Lung (tissue), 12 donors: Measurements from ENCODE around the gene PADI1. TPM values are rescaled to one million over a fixed set of nuclear protein-coding genes. Genes with fewer than 3 reads are reported as not detected.

Source experiments
- ATAC-seq: fragments of 200-7000 bp; cut with Tn5 transposase; one replicate; pipeline ENCODE4 v1.9.1; 2020; ENCODE audit warnings: moderate number of reproducible peaks; ENCODE audit not compliant: insufficient read depth, low FRiP score
- DNase-seq, 3 donors: peaks; one replicate each; pipeline ENCODE4 v3.0.0-alpha.2; 2013 to 2017
- H3K27ac ChIP-seq, 2 donors: one replicate each; pipeline ENCODE4 v1.5.1; 2013; ENCODE audit warnings: mild to moderate bottlenecking in 2 of 2, moderate library complexity in 2 of 2, control low read depth in 1 of 2, inconsistent platforms in 1 of 2, low read depth in 1 of 2, low read length in 1 of 2
- H3K27me3 ChIP-seq, 3 donors: one replicate each; pipeline ENCODE4 v1.5.1; 2013; ENCODE audit warnings: low read length in 2 of 3; ENCODE audit not compliant: control insufficient read depth in 3 of 3, insufficient read depth in 3 of 3
- H3K36me3 ChIP-seq, 4 donors: one replicate each; pipeline ENCODE4 v1.5.1; 2013; ENCODE audit warnings: low read length in 4 of 4, mild to moderate bottlenecking in 1 of 4, moderate library complexity in 1 of 4; ENCODE audit not compliant: control insufficient read depth in 4 of 4, insufficient read depth in 4 of 4
- H3K4me1 ChIP-seq, 5 donors: one replicate each; pipeline ENCODE4 v1.5.1; 2013; ENCODE audit warnings: low read length in 5 of 5, mild to moderate bottlenecking in 2 of 5, moderate library complexity in 1 of 5; ENCODE audit not compliant: control insufficient read depth in 5 of 5, insufficient read depth in 5 of 5
- H3K4me3 ChIP-seq: one replicate; pipeline ENCODE4 v1.5.1; 2013; ENCODE audit warnings: mild to moderate bottlenecking, control low read depth, moderate library complexity
- H3K9ac ChIP-seq, 2 donors: one replicate each; pipeline ENCODE4 v1.5.1; 2013; ENCODE audit warnings: low read length in 2 of 2, control low read depth in 1 of 2; ENCODE audit not compliant: insufficient read depth in 1 of 2
- H3K9me3 ChIP-seq, 4 donors: one replicate each; pipeline ENCODE4 v1.5.1; 2013; ENCODE audit warnings: low read length in 3 of 4, mild to moderate bottlenecking in 1 of 4, moderate library complexity in 1 of 4; ENCODE audit not compliant: control insufficient read depth in 4 of 4, insufficient read depth in 3 of 4
- WGBS, 2 donors: extraction: QIAGEN DNeasy Blood & Tissue Kit; methylation state at CpG; one replicate each; pipeline ENCODE4 v1.1.7; 2013; 5-methylcytosine and 5-hydroxymethylcytosine counted together
- polyA plus RNA-seq, 2 donors: library from polyadenylated mRNA; stranded (reverse); fragments of 200-250 nt; gene quantifications; one replicate each; pipeline ENCODE4 v1.2.1, GENCODE V29; 2013
- total RNA-seq, 2 donors: library from RNA; depleted of rRNA in 1 of 2; stranded (reverse); fragments of >200 nt in 1 of 2; gene quantifications; one replicate each; pipeline ENCODE4 v1.2.1, GENCODE V29; 2014 to 2021
- TF ChIP-seq, protein P1 (sequence below): IDR thresholded peaks from 2 replicates; pipeline ENCODE4 v1.5.1; 2012; ENCODE audit warnings: mild to moderate bottlenecking; ENCODE audit errors: control extremely low read depth, extremely low read depth
- donor health status: control.
- donor health status: control.
- donor health status: Bipolar disorder and iron deficiency.
- donor health status: healthy.
- donor health status: DM: yes; HTN: yes; CAD: no.

Gene PADI1
- total and polyA plus RNA-seq, 4 donors: 0.09 to 0.35 TPM; not detected in 2

GRCh38 chr1:17194133-17194475 lies 10.8 kb upstream of the PADI1 start:
- DNase-seq: no peak
- no peaks in the 10 kb centered on the region for H3K36me3 ChIP-seq
- no peak for ATAC-seq
- H3K4me1 ChIP-seq: no peaks in the 10 kb centered on the region
- TF ChIP-seq, protein P1, sequence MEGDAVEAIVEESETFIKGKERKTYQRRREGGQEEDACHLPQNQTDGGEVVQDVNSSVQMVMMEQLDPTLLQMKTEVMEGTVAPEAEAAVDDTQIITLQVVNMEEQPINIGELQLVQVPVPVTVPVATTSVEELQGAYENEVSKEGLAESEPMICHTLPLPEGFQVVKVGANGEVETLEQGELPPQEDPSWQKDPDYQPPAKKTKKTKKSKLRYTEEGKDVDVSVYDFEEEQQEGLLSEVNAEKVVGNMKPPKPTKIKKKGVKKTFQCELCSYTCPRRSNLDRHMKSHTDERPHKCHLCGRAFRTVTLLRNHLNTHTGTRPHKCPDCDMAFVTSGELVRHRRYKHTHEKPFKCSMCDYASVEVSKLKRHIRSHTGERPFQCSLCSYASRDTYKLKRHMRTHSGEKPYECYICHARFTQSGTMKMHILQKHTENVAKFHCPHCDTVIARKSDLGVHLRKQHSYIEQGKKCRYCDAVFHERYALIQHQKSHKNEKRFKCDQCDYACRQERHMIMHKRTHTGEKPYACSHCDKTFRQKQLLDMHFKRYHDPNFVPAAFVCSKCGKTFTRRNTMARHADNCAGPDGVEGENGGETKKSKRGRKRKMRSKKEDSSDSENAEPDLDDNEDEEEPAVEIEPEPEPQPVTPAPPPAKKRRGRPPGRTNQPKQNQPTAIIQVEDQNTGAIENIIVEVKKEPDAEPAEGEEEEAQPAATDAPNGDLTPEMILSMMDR: no peak
- WGBS, 2 donors: 69 to 86% methylated on average over 3 of the region's 3 CpGs
- H3K4me3 ChIP-seq: no peak overlapping the region
- no peak overlapping the region for H3K9ac ChIP-seq
- no peaks in the 10 kb centered on the region for H3K9me3 ChIP-seq
- no peak overlapping the region for H3K27ac ChIP-seq
- H3K27me3 ChIP-seq: no peaks in the 10 kb centered on the region

GRCh38 chr1:17194615-17195528 lies 10.1 kb upstream of the PADI1 start:
- Histone ChIP-seq H3K27ac (no peak overlapping the region), H3K4me3 (no peak overlapping the region), H3K4me1 (no peaks in the 10 kb centered on the region), H3K9me3 (no peaks in the 10 kb centered on the region), H3K36me3 (no peaks in the 10 kb centered on the region), H3K9ac (no peak overlapping the region), H3K27me3 (no peaks in the 10 kb centered on the region)
- TF ChIP-seq, protein P1: no peak
- DNase-seq: no peak
- whole genome bisulfite sequencing, 2 donors: 70 to 73% methylated on average over 8 of the region's 8 CpGs
- ATAC-seq: no peak

GRCh38 chr1:17195731-17196130 lies 9.2 kb upstream of the PADI1 start:
- WGBS, 2 donors: 88 to 93% methylated on average over 3 of the region's 3 CpGs
- no peak overlapping the region for H3K9ac ChIP-seq

More at GRCh38 chr1:17195731-17196130, 9.2 kb upstream of the PADI1 start:
- Histone ChIP-seq H3K9me3 (no peaks in the 10 kb centered on the region), H3K27me3 (no peaks in the 10 kb centered on the region), H3K36me3 (no peaks in the 10 kb centered on the region), H3K4me1 (no peaks in the 10 kb centered on the region), H3K4me3 (no peak overlapping the region), H3K27ac (no peak overlapping the region)
- DNase-seq: no peak
- no peak for ATAC-seq
- TF ChIP-seq, protein P1: no peak
